Neural progenitor cell (in vitro differentiated cells): ENCODE measurements around the gene RPGR.

Experiments used
- EZH2 ChIP-seq: fragments of 200-600 bp; sonication (generic); IDR thresholded peaks from 2 replicates; pipeline ENCODE4 v1.6.1; 2017; ENCODE audit warnings: antibody characterized with exemption, mild to moderate bottlenecking, moderate library complexity
- EZH2phosphoT487 ChIP-seq: fragments of 200-600 bp; sonication (generic); IDR thresholded peaks from 2 replicates; pipeline ENCODE4 v1.6.1; 2017; ENCODE audit warnings: antibody characterized with exemption
- TF ChIP-seq, protein P1 (sequence below): fragments of 200-600 bp; sonication (generic); IDR thresholded peaks from 2 replicates; pipeline ENCODE4 v1.5.1; 2017; ENCODE audit warnings: antibody characterized with exemption, mild to moderate bottlenecking

DNA sequence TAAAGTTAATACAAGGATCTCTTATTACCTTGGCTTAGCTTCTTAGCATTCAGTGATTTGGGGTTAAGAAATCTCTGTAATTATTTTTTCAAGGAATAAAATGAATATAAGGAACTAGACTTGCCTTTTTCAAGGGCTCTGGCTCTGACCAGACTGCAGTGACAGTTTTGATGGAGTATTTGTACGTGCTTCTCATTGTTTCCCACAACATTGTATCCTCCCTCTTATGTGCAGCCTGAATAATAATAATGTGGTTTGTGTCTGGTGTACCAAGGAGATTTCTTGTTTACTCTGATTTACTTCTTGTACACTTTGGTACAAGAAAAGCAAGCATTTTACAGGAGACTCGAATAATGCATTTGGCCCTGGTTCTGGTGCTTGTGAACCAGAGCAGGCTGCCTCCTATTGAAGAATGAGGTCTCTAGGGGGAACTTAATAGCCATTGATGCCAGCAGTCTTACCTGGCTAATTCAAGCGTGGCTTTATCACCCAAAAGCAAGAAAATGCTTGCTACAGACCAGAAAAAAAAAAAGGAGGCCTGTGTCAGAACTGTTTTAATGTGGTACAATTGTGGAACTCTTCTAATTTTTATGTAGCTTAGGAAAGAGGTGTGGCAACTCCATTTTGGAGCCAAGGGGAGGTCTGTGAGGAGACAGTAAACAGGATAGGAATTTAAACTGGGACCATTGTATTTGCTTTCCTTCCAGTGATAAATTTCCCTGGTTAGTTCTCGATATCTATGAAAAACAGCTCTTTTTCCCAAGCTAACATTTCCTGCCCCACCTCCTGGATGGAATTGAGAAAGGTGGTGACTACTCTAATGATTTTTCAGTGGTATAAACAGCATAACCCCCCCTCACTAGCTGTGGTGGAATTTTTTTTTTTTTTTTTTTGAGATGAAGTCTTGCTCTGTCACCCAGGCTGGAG, 30.7 kb upstream of the RPGR start:
- TF ChIP-seq, protein P1, sequence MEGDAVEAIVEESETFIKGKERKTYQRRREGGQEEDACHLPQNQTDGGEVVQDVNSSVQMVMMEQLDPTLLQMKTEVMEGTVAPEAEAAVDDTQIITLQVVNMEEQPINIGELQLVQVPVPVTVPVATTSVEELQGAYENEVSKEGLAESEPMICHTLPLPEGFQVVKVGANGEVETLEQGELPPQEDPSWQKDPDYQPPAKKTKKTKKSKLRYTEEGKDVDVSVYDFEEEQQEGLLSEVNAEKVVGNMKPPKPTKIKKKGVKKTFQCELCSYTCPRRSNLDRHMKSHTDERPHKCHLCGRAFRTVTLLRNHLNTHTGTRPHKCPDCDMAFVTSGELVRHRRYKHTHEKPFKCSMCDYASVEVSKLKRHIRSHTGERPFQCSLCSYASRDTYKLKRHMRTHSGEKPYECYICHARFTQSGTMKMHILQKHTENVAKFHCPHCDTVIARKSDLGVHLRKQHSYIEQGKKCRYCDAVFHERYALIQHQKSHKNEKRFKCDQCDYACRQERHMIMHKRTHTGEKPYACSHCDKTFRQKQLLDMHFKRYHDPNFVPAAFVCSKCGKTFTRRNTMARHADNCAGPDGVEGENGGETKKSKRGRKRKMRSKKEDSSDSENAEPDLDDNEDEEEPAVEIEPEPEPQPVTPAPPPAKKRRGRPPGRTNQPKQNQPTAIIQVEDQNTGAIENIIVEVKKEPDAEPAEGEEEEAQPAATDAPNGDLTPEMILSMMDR, result no peak
- TF ChIP-seq EZH2, result no peak
- TF ChIP-seq EZH2phosphoT487, result no peak
